Kidney (tissue), 14 donors: ENCODE results near the gene METTL21C. TPM values are rescaled to one million over a fixed set of nuclear protein-coding genes. Genes with fewer than 3 reads are reported as not detected.

Experiments used
- DNase-seq, 5 donors: peaks; one replicate each; pipeline ENCODE4 v3.0.0-alpha.2; 2013 to 2020
- FAIRE-seq: peaks from 2 replicates; lab custom pipeline; 2012; peaks lifted over from hg19 to GRCh38; lab: Jason Lieb, UNC
- H3K27ac ChIP-seq, 2 donors: one replicate each; pipeline ENCODE4 v1.7.0; 2013; ENCODE audit warnings: low read depth in 2 of 2, low read length in 2 of 2, inconsistent platforms in 1 of 2
- H3K27me3 ChIP-seq: one replicate; pipeline ENCODE4 v1.7.1; 2013; ENCODE audit warnings: low read length, inconsistent platforms; ENCODE audit not compliant: control insufficient read depth, insufficient read depth
- H3K36me3 ChIP-seq, 3 donors: one replicate each; pipeline versions ENCODE4 v1.7.0 to v1.7.1; 2013; ENCODE audit warnings: low read length in 3 of 3, control low read depth in 1 of 3, inconsistent platforms in 1 of 3; ENCODE audit not compliant: insufficient read depth in 3 of 3, control insufficient read depth in 2 of 3
- H3K4me1 ChIP-seq, 3 donors: one replicate each; pipeline versions ENCODE4 v1.7.0 to v1.7.1; 2013; ENCODE audit warnings: low read length in 3 of 3, inconsistent platforms in 1 of 3, low read depth in 1 of 3; ENCODE audit not compliant: control insufficient read depth in 2 of 3, insufficient read depth in 2 of 3
- H3K4me3 ChIP-seq, 3 donors: one replicate each; pipeline versions ENCODE4 v1.7.0 to v1.8.1; 2013; ENCODE audit warnings: low read length in 3 of 3, control low read depth in 1 of 3, inconsistent platforms in 1 of 3
- H3K9ac ChIP-seq, 3 donors: one replicate each; pipeline versions ENCODE4 v1.7.0 to v1.7.1; 2013; ENCODE audit warnings: low read length in 3 of 3, control low read depth in 1 of 3, inconsistent platforms in 1 of 3
- H3K9me3 ChIP-seq, 3 donors: one replicate each; pipeline versions ENCODE4 v1.7.0 to v1.7.1; 2013; ENCODE audit warnings: low read length in 3 of 3, control low read depth in 1 of 3, inconsistent platforms in 1 of 3; ENCODE audit not compliant: control insufficient read depth in 2 of 3, insufficient read depth in 1 of 3
- CTCF ChIP-seq: IDR thresholded peaks from 3 replicates; pipeline ENCODE4 v1.5.1; 2012; ENCODE audit warnings: mild to moderate bottlenecking, moderate library complexity, borderline replicate concordance; ENCODE audit not compliant: insufficient read depth; ENCODE audit errors: extremely low read depth
- intact Hi-C: fragments of 100-400 bp; cut with DNase I; formaldehyde crosslinking; loops from one replicate; pipeline ENCODE4 v1.11.1; 2022
- polyA plus RNA-seq: library from polyadenylated mRNA; stranded (reverse); fragments of 350-450 nt; fragmentation: Illumina TruSeq; extraction: RNeasy Lipid Tissue Mini Kit (QIAGEN cat#74804); gene quantifications from one replicate; pipeline ENCODE4 v1.2.3, GENCODE V29; 2014; ENCODE audit warnings: low read depth, low replicate concordance; ENCODE audit not compliant: insufficient read depth
- total RNA-seq: library from RNA; stranded (reverse); fragmentation: NEBNext Ultra II Directional; extraction: Animal tissue kit (Norgen Biotek cat#: 25700); gene quantifications from one replicate; pipeline ENCODE4 v1.2.1, GENCODE V29; 2021
- donor health status: control.
- donor health status: control.
- donor health status: control.
- donor health status: control.
- donor health status: control.
- donor health status: DM: yes; HTN: yes; CAD: no.
- donor health status: Normal renal cell carcinoma (clear cell type).

Gene METTL21C
- total and polyA plus RNA-seq, 2 donors from 2014 or later = not detected

- no peak overlapping the region for H3K4me3 ChIP-seq
- H3K36me3 ChIP-seq = peaks cover 14 to 54% (median 14%) of the 10 kb centered on the region in 3 donors
- no peak overlapping the region for H3K27ac ChIP-seq
- no peaks in the 10 kb centered on the region for H3K27me3 ChIP-seq
- no peak for DNase-seq
- H3K9me3 ChIP-seq = peaks cover 0 to 8% (median 0%) of the 10 kb centered on the region in 3 donors
- no peak for TF ChIP-seq CTCF
- intact Hi-C loops = no loop called here
- no peaks in the 10 kb centered on the region for H3K4me1 ChIP-seq
- no peak for FAIRE-seq
- no peak overlapping the region for H3K9ac ChIP-seq
These were observed 24.7 kb downstream of the METTL21C start for GRCh38 chr13:102670130-102670529.

DNA sequence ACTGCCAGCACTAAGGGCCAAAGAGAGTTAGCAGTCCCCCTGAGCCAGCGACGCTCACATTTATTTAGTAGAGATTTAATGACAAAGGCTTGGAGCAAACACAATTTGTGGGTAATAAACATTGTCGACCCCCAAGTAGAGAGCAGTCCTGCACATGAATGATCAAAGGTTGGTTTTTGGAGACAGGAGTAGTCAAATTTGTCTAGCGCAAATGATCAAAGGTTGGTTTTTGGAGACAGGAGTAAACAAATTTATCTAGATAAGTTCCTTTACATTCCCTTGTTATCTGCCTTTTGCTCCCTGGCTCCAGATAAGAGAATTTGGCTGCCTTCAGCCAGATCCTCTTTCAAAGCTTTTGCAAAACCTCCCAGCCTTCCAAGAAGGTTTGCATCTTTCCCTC is 26.9 kb downstream of the METTL21C start:
- peaks cover 0 to 8% (median 0%) of the 10 kb centered on the region in 3 donors for H3K9me3 ChIP-seq
- no peak for TF ChIP-seq CTCF
- H3K9ac ChIP-seq = no peak overlapping the region
- H3K36me3 ChIP-seq = peaks cover 14 to 36% (median 18%) of the 10 kb centered on the region in 3 donors
- no peaks in the 10 kb centered on the region for H3K4me1 ChIP-seq
- no peaks in the 10 kb centered on the region for H3K27me3 ChIP-seq
- H3K27ac ChIP-seq = no peak overlapping the region
- no peak overlapping the region for H3K4me3 ChIP-seq
- DNase-seq (no peak), FAIRE-seq (no peak)
- intact Hi-C loops = no loop called here

DNA sequence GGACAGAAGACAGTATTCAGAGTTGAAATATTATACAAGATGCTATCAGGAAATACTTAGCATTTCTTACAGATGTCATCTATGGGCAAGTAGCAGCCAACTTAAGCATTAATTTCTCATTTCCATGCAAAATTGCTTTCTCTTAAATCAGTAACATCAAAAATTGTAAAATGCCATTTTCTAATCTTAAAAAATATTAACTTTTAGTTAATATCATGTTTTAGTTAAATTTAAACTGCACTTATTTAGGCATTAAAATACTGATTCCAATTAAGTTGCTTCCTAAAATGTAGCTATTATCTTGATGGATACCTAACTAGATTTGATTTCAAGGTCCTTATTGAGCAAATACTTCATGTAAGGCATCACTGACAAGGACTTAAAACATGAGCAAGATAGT is 27.8 kb downstream of the METTL21C start:
- Histone ChIP-seq H3K4me3 (no peak overlapping the region), H3K9ac (no peak overlapping the region), H3K4me1 (no peaks in the 10 kb centered on the region), H3K27ac (no peak overlapping the region), H3K36me3 (peaks cover 14 to 35% (median 18%) of the 10 kb centered on the region in 3 donors), H3K27me3 (no peaks in the 10 kb centered on the region), H3K9me3 (peaks cover 0 to 8% (median 0%) of the 10 kb centered on the region in 3 donors)
- DNase-seq = no peak
- intact Hi-C loops = no loop called here
- TF ChIP-seq CTCF = no peak
- FAIRE-seq = no peak
